Kidney tubule cell (primary cell): ENCODE measurements around the gene APOM.

Source experiments
- DNase-seq: peaks from one replicate; pipeline ENCODE4 v3.0.0-alpha.2; 2018; ENCODE audit warnings: low spot score

The APOM gene

DNA sequence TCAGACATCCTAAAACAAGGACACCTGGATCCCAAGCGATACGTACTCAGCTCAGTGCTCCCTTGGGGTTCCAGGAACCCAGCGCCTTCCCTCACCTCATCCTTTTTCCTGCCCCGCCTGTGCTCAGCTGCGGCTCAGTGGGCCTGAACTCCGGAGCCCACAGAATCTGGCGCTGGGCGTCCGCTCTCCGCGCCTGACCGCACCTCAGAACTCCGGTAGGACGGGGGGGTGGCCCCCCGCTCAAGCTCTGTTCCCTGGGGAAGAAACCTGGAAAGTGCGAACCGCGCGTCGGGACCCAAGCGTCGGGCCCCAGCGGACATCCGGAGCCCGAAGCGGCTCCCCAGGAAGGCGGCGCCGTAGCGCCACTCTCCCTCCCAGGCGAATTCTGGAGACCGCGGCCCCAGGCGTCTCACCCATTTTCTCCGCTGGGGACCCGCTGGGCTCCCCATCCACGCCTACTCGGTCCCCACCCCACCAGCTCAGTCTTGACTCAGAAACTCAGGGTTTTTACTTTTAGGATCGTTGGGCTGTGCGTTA is 25.5 kb downstream of the APOM start:
- DNase-seq: peak; percentile 86

DNA sequence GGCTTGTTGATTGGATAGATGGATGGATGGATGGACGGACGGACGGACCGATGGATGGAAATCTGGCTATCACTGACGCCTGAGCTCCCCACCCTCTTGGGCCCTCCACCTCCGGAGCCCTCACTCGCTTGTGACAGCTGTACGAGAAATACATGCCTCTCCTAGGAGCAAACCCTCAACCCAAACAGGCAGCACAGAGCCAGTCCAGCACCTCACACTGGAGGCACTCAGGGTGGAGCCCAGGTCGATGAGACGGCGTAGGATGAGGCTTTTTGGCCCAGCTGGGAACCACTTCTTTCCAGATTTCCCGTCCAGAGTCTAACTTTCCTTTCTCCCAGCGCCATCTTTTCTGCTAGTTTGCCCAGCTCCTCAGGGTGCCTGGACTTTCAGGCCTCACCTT is 27.9 kb downstream of the APOM start:
- no peak for DNase-seq

- no peak for DNase-seq
Observed at GRCh38 chr6:31686483-31686882, 30.8 kb downstream of the APOM start.

- no peak for DNase-seq
Observed at GRCh38 chr6:31687321-31687720, 31.6 kb downstream of the APOM start.

DNA sequence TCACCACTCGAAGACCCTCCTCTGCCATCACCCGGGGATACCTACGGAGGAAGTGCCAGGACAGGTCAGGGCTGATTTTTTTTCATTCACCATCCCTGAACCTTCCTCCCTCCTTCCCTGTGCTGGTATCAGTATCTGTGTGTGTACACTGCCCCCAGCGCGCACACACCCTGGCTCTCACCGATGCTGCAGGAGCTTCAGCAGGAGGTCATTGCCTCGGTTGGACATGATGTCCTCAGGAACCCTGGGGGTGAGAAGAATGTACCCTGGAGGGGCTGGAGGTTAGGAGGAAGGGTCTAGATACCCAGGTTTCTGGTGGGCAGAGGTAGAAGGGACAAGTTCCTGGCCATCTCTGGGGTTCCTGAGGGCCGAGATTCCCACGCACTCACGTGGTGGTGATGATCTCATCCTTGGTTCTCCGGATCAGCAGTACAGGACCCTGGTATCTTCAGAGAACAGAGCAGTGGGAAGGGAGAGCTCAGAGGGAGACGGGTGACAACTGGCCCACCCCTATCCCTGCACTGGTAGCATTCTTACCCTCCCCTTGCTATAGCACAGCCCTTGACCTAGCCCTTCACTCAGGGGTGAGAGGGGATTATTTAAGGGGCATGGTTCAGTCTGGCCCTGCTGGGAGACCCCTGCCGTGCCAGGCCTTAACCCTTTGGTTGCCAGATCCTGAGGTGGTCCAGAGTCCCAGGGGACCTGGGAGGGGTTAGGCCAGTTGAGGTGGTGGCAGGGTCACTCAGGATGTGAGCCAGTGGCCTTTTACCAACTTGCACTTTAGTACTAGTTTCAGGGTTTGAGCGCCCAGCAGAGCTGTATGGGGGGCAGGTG is 32.4 kb downstream of the APOM start:
- DNase-seq: no peak

GRCh38 chr6:31689249-31690110 is 33.8 kb downstream of the APOM start:
- no peak for DNase-seq

- peak; percentile 16 for DNase-seq
Observed at GRCh38 chr6:31690231-31691077, 34.8 kb downstream of the APOM start.

DNA sequence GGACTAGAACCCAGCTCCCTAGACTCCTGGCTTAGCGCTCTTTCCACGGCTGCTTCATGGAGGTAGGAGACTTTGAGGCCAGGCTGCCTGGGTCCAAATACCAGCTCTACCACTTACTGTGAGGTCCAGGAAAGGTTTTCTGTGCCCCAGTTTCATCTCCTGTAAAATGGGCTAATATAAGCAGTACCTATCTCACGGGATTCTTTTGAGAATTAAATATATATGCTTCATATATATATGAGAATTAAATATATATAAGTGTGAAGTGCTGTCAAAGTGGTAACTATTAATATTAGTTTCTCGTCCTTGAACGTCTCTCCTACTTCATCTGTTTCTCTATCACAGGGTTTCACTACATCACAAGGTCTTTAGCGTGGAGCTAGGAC is 35.4 kb downstream of the APOM start:
- no peak for DNase-seq

- no peak for DNase-seq
Observed at GRCh38 chr6:31691564-31692108, 35.9 kb downstream of the APOM start.

DNA sequence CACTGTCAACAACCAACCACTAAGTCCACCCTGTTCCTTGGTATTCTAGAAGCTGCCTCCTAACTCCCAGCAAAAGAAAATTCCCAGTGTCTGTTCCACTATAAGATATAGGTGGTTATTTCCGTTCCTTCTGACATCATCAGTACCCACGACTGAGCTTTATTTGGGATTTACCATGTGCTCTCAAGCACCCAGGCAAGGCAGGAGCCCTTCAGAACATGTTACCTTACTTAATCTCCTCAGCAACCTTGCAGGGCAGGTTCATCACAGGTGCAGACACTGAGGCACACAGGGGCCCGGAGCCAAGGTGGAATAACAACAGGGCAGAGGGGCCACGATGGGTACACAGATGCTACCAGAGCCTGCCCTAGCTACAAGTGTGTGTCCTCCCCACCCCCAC is 36.7 kb downstream of the APOM start:
- DNase-seq: no peak

DNA sequence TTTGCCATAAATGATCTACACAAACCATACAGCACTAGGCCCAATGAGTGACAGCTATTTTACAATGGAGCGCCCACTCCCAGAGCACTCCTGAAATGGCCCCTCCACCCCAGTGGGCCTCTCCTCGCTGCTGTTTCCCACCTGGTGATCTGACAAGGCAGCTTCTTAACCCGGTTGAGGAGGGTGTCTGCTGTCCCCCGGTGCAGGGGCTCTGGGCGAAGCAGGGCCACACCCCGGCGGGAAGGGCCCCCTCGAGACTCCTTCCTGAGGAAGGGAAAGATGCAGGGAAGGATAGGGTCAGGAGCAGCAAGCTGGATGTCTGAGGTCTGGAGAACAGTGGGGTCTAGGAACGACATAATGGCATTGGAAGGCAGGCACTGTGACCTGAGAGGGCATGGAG is 37.2 kb downstream of the APOM start:
- DNase-seq: no peak

DNA sequence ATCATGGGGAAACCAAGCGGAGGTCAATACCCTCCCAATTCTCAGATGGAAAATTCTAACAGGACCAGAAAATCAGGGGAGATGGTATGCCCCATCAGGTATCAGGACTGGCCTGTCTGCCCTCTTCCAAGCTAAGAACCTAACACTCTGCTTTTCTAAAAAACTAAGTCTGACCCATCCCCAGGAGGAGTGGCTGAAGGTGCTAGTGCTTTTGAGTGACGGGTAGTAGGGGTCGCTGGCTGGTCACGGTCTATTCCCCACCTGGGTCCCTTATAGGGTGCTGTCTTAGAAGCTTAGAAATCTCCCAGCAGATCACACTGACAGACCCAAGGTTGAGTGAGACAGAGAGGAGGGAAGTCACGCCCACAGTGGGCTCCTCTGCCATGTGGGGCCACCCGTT is 37.8 kb downstream of the APOM start:
- no peak for DNase-seq

- peak; percentile 22 for DNase-seq
Observed at GRCh38 chr6:31697555-31697954, 41.9 kb downstream of the APOM start.

GRCh38 chr6:31700740-31701401 is 45.2 kb downstream of the APOM start:
- DNase-seq: no peak

- peak; percentile 13 for DNase-seq
Observed at GRCh38 chr6:31701666-31702404, 46.1 kb downstream of the APOM start.

- no peak for DNase-seq
Observed at GRCh38 chr6:31702405-31702818, 46.7 kb downstream of the APOM start.

DNA sequence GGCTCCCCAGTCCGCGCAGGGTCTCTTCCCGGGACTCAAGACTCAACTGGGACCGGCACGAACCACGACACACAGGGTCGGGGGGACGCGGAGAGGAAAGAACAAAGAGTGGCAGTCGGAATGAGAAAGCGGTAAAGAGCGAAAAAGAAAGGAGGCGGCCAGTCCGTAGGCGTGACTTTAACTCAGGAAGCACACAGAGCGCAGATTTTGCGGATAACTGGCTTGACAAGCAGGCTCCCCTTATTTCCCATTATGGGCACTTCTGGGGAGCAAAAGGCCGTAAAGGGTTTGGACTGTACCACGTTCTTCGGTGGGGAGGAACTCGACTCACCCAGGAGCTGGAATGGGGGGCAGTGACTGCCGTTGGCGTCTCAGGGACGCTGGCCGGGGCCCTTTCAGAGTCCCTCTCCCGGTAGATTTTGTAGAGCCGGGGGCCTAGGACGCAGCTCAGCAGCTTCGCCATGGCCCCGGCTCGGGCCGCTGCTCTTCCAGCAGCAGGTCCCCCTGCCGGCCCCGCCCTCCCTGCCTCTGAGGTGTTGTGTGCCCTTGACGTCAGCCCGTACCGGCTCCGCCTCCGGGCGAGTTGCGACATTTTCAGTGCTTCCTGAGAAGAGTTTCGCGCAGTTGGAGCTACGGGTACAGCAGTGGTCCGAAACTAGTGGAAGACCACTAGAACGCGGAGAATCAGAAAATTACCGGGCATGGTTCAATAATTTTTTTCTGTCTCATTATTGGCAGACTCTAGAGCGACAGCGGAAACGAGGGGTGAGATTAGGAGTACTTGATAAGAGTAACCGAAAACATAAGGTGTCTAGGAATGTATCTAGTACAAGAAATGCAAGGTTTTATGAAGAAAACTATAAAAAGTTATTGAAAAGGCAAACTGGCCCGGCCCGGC is 47.4 kb downstream of the APOM start, which contains the start of gene ABHD16A:
Gene ABHD16A (minus strand): TSS at position 506 of the 898 bp plus-strand sequence. CDS start 43 bp downstream, at position 463.
- DNase-seq: peak; percentile 97

GRCh38 chr6:31705931-31706330 is 50.2 kb downstream of the APOM start:
- DNase-seq: no peak

DNA sequence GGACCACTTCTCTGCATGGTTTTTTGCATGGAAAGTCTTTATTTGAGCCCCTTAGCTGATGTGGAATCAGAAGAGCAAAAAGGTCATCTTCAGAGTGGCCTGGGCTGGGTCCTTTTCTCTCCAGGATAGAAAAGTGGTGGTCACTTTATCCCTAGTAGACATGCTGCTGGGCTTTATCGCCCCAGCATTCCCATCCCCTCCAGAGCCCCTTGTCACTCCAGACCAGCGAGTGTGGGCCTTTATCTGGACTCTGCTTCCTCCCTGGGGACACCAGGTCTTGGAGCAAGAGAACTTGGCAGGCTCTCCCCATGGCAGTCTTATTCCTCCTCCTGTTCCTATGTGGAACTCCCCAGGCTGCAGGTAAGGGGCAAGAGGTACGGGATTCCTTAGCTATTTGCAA is 50.9 kb downstream of the APOM start, which contains the start of gene LY6G6F:
Gene LY6G6F (plus strand): TSS at position 268 of the 400 bp plus-strand sequence. CDS start 41 bp downstream, at position 309.
- DNase-seq: no peak
